ENCODE data around the gene FKBP10. TPM values are rescaled to one million over a fixed set of nuclear protein-coding genes. Genes with fewer than 3 reads are reported as not detected.

The FKBP10 gene
- polyA plus RNA-seq, 1 experiment = 487 TPM

GRCh38 chr17:41868568-41868967 lies 55.8 kb downstream of the FKBP10 start:
- TF ChIP-seq CTCF (IDR thresholded peaks at IDR 0.05; ENCODE audit: low read depth, low read length) = no peak

GRCh38 chr17:41869426-41869825 lies 56.6 kb downstream of the FKBP10 start:
- H3K27me3 ChIP-seq (ENCODE audit: control insufficient read depth, insufficient read depth, low read length) = no peaks in the 10 kb centered on the region
- DNase-seq (ENCODE audit: low read depth, low spot score) = no peak
- TF ChIP-seq CTCF (IDR thresholded peaks at IDR 0.05; ENCODE audit: low read depth, low read length) = no peak
- ChIA-PET POLR2A (no interaction called here), CTCF (no interaction called here)
- no peaks in the 10 kb centered on the region; the same call in 1 of the 2 replicates for H3K9me3 ChIP-seq (ENCODE audit: control insufficient read depth, insufficient read depth, low read length)
- H3K4me3 ChIP-seq (ENCODE audit: low read depth, low read length) = no peak overlapping the region
- H3K27ac ChIP-seq (ENCODE audit: low read depth, low read length) = peak overlapping the region; percentile 11

More at GRCh38 chr17:41868568-41868967, 55.8 kb downstream of the FKBP10 start:
- DNase-seq (ENCODE audit: low read depth, low spot score) = no peak
- no peaks in the 10 kb centered on the region; the same call in 1 of the 2 replicates for H3K9me3 ChIP-seq (ENCODE audit: control insufficient read depth, insufficient read depth, low read length)
- ChIA-PET CTCF (no interaction called here), POLR2A (interaction anchor here (0.6 kb wide), 1 partner anchor 22 kb away, joined by 4 read pairs; no protein-coding TSS in a partner anchor)
- H3K27ac ChIP-seq (ENCODE audit: low read depth, low read length) = no peak overlapping the region
- H3K4me3 ChIP-seq (ENCODE audit: low read depth, low read length) = no peak overlapping the region
- H3K27me3 ChIP-seq (ENCODE audit: control insufficient read depth, insufficient read depth, low read length) = no peaks in the 10 kb centered on the region

- TF ChIP-seq CTCF (IDR thresholded peaks at IDR 0.05; ENCODE audit: low read depth, low read length) = no peak
- POLR2A ChIA-PET = no interaction called here
- Histone ChIP-seq H3K27me3 (ENCODE audit: control insufficient read depth, insufficient read depth, low read length) (no peaks in the 10 kb centered on the region), H3K27ac (ENCODE audit: low read depth, low read length) (peak overlapping the region; percentile 47), H3K4me3 (ENCODE audit: low read depth, low read length) (no peak overlapping the region), H3K9me3 (ENCODE audit: control insufficient read depth, insufficient read depth, low read length) (no peaks in the 10 kb centered on the region; the same call in 1 of the 2 replicates)
- CTCF ChIA-PET = no interaction called here
- DNase-seq (ENCODE audit: low read depth, low spot score) = no peak
Measured at GRCh38 chr17:41870097-41870496, 57.3 kb downstream of the FKBP10 start.

- no peak overlapping the region for H3K4me3 ChIP-seq (ENCODE audit: low read depth, low read length)
- CTCF ChIA-PET = no interaction called here
- TF ChIP-seq CTCF (IDR thresholded peaks at IDR 0.05; ENCODE audit: low read depth, low read length) = no peak
- POLR2A ChIA-PET = no interaction called here
- no peak overlapping the region for H3K27ac ChIP-seq (ENCODE audit: low read depth, low read length)
- no peaks in the 10 kb centered on the region for H3K9me3 ChIP-seq (ENCODE audit: control insufficient read depth, insufficient read depth, low read length)
- no peaks in the 10 kb centered on the region for H3K27me3 ChIP-seq (ENCODE audit: control insufficient read depth, insufficient read depth, low read length)
- DNase-seq (ENCODE audit: low read depth, low spot score) = no peak
Measured at GRCh38 chr17:41870627-41871026, 57.8 kb downstream of the FKBP10 start.

GRCh38 chr17:41871789-41872188 lies 59.0 kb downstream of the FKBP10 start:
- CTCF ChIA-PET = no interaction called here
- POLR2A ChIA-PET = no interaction called here

More at GRCh38 chr17:41871789-41872188, 59.0 kb downstream of the FKBP10 start:
- no peak for DNase-seq (ENCODE audit: low read depth, low spot score)
- no peaks in the 10 kb centered on the region for H3K9me3 ChIP-seq (ENCODE audit: control insufficient read depth, insufficient read depth, low read length)
- no peak overlapping the region for H3K4me3 ChIP-seq (ENCODE audit: low read depth, low read length)
- no peak for TF ChIP-seq CTCF (IDR thresholded peaks at IDR 0.05; ENCODE audit: low read depth, low read length)
- no peak overlapping the region for H3K27ac ChIP-seq (ENCODE audit: low read depth, low read length)
- no peaks in the 10 kb centered on the region for H3K27me3 ChIP-seq (ENCODE audit: control insufficient read depth, insufficient read depth, low read length)

Small RNAs within 50 kb of the gene (small RNA-seq; reads per million reads assigned to genes)
- gene AC125257.2 (ENCODE audit: insufficient read length, low read depth) = not detected

Other genes with a start within 250 kb of the FKBP10 start
- gene KRT9, start 240.9 kb upstream of the FKBP10 start, polyA plus RNA-seq (2011; rRNA removed) = not detected in 2 replicates
- 0.09 TPM in 1 of 2 replicates, not detected in the other for gene KRT14, start 226.1 kb upstream of the FKBP10 start, polyA plus RNA-seq (2011; rRNA removed)
- gene KRT16, start 200.2 kb upstream of the FKBP10 start, polyA plus RNA-seq (2011; rRNA removed) = not detected in 2 replicates
- gene KRT17, start 188.4 kb upstream of the FKBP10 start, polyA plus RNA-seq (2011; rRNA removed) = 2.8 and 4.9 TPM in 2 replicates
- 529 and 549 TPM in 2 replicates for gene EIF1, start 124.1 kb upstream of the FKBP10 start, polyA plus RNA-seq (2011; rRNA removed)
- gene GAST, start 100.7 kb upstream of the FKBP10 start, polyA plus RNA-seq (2011; rRNA removed) = not detected in 2 replicates
- gene HAP1, start 78.4 kb upstream of the FKBP10 start, polyA plus RNA-seq (2011; rRNA removed) = 0.04 and 0.07 TPM in 2 replicates
- 13.5 and 25.7 TPM in 2 replicates for gene JUP, start 26.3 kb upstream of the FKBP10 start, polyA plus RNA-seq (2011; rRNA removed)
- 51.5 and 58.8 TPM in 2 replicates for gene P3H4, start 1.1 kb upstream of the FKBP10 start, polyA plus RNA-seq (2011; rRNA removed)
- gene NT5C3B, start 23.2 kb downstream of the FKBP10 start, polyA plus RNA-seq (2011; rRNA removed) = 97.4 and 106 TPM in 2 replicates
- 0.06 TPM in 2 replicates for gene KLHL10, start 24.8 kb downstream of the FKBP10 start, polyA plus RNA-seq (2011; rRNA removed)
- gene KLHL11, start 52.4 kb downstream of the FKBP10 start, polyA plus RNA-seq (2011; rRNA removed) = 7.6 and 9.3 TPM in 2 replicates
- 161 and 163 TPM in 2 replicates for gene ACLY, start 105.9 kb downstream of the FKBP10 start, polyA plus RNA-seq (2011; rRNA removed)
- gene ODAD4, start 117.6 kb downstream of the FKBP10 start, polyA plus RNA-seq (2011; rRNA removed) = 0.47 and 0.56 TPM in 2 replicates
- 53.0 and 85.7 TPM in 2 replicates for gene CNP, start 153.8 kb downstream of the FKBP10 start, polyA plus RNA-seq (2011; rRNA removed)
- gene DNAJC7, start 204.4 kb downstream of the FKBP10 start, polyA plus RNA-seq (2011; rRNA removed) = 62.0 and 66.4 TPM in 2 replicates
- gene NKIRAS2, start 207.1 kb downstream of the FKBP10 start, polyA plus RNA-seq (2011; rRNA removed) = 46.5 and 51.3 TPM in 2 replicates
- gene C17orf113, start 237.6 kb downstream of the FKBP10 start, polyA plus RNA-seq (2011; rRNA removed) = 0.07 and 0.09 TPM in 2 replicates